DMS 273 treated with DMSO at 0.1 percent for 48 hours (cell line): Measurements from ENCODE around the gene DOCK8.
A peak's percentile ranks its signal among the peaks of the same experiment; 100 is the strongest.

Experiments used
- DNase-seq: peaks from one replicate; lab custom pipeline; 2025; lab: John Stamatoyannopoulos, UW

Gene DOCK8

GRCh38 chr9:306907-307306 is 92.2 kb downstream of the DOCK8 start:
- no peak for DNase-seq

- no peak for DNase-seq
Measured at GRCh38 chr9:311841-312240, 97.2 kb downstream of the DOCK8 start.

- DNase-seq, result no peak
Measured at GRCh38 chr9:312596-313320, 98.1 kb downstream of the DOCK8 start.

DNA sequence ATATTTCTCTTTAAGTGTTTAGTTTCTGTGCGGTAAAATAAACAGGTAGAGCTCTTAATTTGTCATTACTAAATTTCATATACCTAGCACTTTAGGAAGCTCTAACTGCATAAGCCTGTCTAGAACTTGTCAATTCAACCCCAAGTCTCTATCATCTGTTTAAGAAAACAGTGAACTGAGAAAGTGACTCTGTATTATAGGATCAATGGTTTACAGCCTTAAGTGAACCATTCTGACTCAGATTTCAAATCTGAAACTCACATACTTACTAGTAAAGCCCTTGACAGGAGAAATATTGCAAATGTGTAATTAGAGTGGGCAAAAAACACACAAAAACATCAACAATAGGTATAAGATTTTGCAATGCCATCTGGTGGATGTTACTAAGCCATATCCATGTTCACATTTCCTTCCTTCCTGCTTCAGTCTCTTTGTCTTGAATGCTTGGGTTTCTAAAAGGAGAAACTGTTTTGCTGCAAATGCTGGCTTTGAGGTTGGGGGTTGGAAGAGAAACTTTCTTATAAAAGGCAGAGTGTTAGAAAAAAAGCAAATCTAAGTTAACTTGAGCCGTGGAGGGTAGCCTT is 101.8 kb downstream of the DOCK8 start:
- no peak for DNase-seq

GRCh38 chr9:318646-319045 is 104.0 kb downstream of the DOCK8 start:
- no peak for DNase-seq

DNA sequence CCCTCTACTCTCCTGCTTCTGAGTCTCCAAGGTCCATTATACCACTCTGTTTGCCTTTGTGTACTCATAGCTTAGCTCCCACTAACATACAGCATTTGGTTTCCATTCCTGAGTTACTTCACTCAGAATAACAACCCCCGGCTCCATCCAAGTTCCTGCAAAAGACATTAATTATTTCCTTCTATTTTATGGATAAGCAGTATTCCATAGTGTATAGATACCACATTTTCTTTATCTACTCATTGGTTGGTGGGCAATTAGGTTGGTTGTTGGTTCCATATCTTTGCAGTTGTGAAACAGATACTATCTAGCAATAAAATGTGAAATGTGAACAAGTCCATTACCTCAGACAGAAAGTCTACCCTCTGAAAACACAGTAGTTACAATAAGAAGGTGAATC is 110.3 kb downstream of the DOCK8 start:
- no peak for DNase-seq

DNA sequence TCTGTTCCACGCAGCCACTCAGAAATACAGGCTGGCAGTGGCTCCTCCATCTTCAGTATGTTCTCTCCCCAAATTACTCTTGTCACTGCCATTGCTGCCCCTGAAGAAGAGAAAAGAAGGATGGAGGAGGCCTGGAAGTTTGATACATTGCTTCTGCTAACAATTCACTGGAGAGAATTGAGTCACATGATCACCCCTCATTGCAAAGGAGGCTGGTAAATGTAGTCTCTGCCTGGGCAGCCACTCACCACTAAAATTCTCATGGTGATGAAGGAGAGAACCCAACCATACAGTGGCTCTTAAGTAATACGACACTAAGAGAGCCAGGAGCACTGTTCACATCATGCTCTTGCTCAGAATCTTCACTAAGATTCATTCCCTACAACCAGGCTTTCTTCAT is 112.0 kb downstream of the DOCK8 start:
- no peak for DNase-seq

DNA sequence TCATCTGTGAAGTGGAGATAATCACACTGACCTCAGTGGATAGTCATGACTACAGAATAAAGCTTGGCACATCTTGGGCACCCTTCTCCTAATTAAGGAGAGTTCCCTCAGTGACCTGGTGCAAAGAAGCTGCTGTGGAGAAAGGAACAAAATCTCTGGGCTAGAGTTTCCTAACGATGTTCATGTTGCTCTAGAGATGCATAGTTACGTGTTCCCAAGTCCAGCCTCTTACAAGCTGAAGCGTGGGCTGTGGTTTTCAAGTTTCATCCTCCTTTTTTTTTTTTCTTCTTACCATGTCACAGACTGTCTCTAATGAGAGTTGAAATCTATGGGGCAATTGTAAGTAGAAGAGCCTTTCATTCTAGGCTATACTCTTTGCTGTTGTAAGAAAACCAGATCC is 113.8 kb downstream of the DOCK8 start:
- no peak for DNase-seq

GRCh38 chr9:331197-331596 is 116.5 kb downstream of the DOCK8 start:
- no peak for DNase-seq

DNA sequence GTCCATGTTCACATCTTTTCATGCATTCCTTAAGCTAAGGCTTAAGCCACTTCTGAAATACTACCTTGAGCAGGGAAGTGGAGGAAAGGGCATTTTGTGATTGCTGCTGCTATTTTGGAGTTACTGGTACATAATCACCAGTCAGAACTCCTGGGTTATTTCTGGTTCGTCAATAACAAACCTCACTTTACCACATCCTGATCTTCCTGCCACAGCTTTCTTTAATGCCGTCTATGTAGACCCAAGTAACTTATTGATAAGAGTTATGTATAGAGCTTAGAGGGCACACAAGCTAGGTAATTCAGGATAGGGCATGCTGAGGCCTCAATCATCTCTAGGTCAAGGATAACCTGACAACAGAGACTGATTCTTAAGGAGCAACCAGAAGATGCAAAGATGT is 120.7 kb downstream of the DOCK8 start:
- DNase-seq, result no peak

DNA sequence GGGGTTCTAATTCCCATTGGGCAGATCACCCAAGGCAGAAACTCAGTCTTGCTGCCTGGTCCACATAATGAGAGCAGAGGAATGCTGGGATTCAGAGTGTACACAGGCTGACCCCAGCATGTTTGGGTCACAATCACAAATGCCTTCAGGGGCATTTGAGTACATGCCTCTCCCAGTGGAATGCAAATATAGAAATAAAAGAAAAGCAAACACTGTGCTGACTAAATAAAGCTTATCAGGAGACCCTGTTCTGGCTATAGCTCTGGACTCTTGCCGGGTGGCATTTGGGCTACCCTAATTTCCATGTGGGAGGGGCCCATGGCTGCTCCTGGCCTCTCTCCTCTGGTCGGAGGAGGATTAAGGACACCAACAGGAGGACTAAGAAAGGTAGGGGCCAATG is 121.4 kb downstream of the DOCK8 start:
- DNase-seq, result no peak

DNA sequence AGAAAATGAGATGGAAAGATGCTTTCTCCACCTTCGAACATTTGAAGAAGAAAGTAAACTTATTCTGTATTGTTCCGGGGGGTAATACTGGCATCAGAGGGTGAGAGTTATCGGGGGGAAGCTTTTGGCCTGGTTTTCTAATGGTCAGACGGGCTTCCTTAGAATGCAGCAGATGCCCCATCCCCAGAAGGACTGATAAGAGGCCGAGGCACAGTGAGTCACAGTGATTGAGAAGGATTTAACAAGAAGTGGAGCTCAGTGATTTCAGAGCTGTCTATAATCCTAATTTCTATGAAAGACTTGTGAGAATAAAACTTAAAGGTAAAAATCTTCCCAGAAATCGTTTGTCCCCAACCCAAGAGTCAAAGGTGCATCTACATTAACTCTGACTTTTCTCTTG is 123.9 kb downstream of the DOCK8 start:
- no peak for DNase-seq

GRCh38 chr9:341634-342421 is 127.2 kb downstream of the DOCK8 start:
- no peak for DNase-seq

DNA sequence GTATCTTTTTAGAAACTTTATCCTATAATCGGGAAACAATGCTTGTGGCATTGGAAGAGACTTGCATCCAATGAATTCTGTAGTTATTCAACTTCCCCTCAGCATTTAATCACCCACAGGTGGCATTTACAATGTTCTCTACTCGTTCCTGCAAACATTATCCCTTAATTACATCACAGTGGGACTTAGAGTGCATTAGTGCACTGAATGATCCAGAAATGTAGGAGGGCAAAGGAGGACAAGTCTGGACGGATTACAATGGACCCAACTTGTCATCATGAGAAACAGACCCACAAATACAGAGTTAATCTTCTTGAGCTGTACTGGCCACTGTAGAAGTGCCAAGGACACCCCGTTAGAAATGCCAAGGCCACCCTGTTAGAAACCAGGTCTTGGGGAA is 129.1 kb downstream of the DOCK8 start:
- DNase-seq, result no peak

DNA sequence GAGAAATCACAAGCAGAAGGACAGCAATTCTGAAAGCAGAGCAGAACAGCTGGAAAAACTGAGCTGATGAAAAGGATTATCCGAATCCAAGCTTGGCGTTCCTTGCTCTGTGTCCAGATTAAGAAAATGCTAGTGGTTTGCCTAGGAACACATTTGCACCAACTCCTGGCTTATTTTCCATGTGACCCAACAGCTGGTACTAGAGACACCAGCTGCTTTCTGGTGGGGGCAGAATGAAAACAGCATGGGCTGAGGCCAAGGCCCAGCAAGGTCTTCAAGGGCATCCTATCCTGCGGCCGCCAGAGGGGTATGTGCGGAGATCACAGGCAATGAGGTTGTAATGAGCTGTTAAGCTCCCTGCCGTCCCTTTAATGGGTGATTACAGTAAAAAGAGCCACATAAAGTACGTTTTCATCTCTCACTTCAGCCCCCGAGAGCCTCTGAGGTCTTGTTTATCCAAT is 131.5 kb downstream of the DOCK8 start:
- DNase-seq, result peak; percentile 6

- no peak for DNase-seq
Measured at GRCh38 chr9:347667-348292, 133.1 kb downstream of the DOCK8 start.

- no peak for DNase-seq
Measured at GRCh38 chr9:350384-350783, 135.7 kb downstream of the DOCK8 start.

GRCh38 chr9:351916-352315 is 137.3 kb downstream of the DOCK8 start:
- no peak for DNase-seq

DNA sequence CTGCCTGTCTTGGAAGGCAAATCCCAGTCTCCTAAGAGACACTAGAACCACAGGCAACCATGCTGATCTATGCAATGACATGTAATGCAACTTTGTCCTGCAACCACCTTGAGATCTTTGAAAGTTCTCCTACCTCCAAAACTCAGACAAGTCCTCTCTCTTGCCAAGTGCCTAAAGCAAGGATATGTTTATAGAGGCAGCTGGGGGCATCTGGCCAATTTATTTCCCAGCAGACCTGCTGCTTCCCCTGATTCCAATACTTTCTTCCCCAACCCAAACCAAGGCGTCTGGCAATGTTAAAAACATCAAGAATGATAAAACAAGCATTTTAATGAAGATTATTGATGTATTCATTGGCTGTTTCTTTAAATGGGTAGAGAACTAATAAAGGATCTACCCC is 138.4 kb downstream of the DOCK8 start:
- DNase-seq, result no peak

DNA sequence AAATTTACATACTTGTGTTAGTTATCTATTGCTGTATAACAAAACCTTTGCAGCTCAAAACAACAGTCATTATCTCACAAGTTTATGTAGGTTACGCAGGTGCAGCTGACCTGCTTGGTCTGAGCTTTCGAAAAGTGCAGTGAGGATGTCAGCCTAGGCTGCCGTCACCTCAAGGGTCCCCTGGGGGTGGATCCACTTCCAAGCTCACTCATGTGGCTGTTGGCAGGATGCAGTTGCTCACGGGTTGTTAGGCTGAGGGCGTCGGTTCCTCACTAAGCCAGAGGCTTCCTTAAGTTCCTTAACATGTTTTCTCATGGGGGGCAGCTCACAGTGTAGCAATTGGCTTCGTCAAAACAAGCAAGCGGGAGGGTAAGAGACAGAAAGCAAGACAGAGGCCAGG is 139.8 kb downstream of the DOCK8 start:
- no peak for DNase-seq

DNA sequence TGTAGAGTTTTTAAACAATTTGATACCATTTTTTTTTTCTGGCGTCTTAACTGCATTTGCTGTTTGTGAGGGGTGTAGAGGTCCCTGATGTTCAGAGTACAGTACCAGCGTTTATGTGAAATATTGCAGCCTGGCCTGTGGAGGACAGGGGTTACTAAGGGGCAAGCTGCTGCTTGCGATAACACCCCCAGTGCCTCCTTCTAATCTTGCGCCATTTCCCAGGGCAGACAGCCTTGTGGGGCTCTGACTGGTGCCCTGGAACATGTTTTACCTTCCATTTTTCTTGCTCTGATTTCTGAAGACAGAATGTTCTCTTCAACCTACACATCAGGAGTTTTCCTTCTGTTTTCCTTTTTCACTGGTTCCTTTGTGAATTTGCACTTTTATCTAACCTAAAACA is 142.9 kb downstream of the DOCK8 start:
- no peak for DNase-seq

GRCh38 chr9:362561-363273 is 148.1 kb downstream of the DOCK8 start:
- DNase-seq, result no peak
